ENCODE measurements around the gene RSU1. TPM values are rescaled to one million over a fixed set of nuclear protein-coding genes. Genes with fewer than 3 reads are reported as not detected.

RSU1 gene
- total and polyA plus RNA-seq, 2 donors (not counting 1 experiment from before 2014, with no cell fraction given): 46.9 to 252 TPM

GRCh38 chr10:16856092-16856491 is 38.9 kb upstream of the RSU1 start:
- no peak overlapping the region for H3K4me2 ChIP-seq (ENCODE audit: extremely low read depth, insufficient read depth, low read length)
- H3K36me3 ChIP-seq (ENCODE audit: control insufficient read depth, insufficient read depth, low read length): no peaks in the 10 kb centered on the region
- DNase-seq (ENCODE audit: low read depth in 2 of 2): peak in 1 of 2 donors; percentile 41
- no peaks in the 10 kb centered on the region for H3K4me1 ChIP-seq (ENCODE audit: control insufficient read depth, extremely low read depth, insufficient read depth, low read length)
- no peaks in the 10 kb centered on the region for H3K79me2 ChIP-seq (ENCODE audit: control insufficient read depth, insufficient read depth, low read length)
- no peak overlapping the region for H2AFZ ChIP-seq (ENCODE audit: low read length)
- H3K9ac ChIP-seq (ENCODE audit: insufficient read depth, low read length): no peak overlapping the region
- H3K9me3 ChIP-seq (ENCODE audit: control insufficient read depth, insufficient read depth, low read depth, low read length): no peaks in the 10 kb centered on the region
- no peak overlapping the region for H3K27ac ChIP-seq (ENCODE audit: insufficient read depth, low read length)
- TF ChIP-seq EZH2 (IDR thresholded peaks at IDR 0.05; ENCODE audit: low read length, missing control alignments): no peak
- TF ChIP-seq, protein P1, sequence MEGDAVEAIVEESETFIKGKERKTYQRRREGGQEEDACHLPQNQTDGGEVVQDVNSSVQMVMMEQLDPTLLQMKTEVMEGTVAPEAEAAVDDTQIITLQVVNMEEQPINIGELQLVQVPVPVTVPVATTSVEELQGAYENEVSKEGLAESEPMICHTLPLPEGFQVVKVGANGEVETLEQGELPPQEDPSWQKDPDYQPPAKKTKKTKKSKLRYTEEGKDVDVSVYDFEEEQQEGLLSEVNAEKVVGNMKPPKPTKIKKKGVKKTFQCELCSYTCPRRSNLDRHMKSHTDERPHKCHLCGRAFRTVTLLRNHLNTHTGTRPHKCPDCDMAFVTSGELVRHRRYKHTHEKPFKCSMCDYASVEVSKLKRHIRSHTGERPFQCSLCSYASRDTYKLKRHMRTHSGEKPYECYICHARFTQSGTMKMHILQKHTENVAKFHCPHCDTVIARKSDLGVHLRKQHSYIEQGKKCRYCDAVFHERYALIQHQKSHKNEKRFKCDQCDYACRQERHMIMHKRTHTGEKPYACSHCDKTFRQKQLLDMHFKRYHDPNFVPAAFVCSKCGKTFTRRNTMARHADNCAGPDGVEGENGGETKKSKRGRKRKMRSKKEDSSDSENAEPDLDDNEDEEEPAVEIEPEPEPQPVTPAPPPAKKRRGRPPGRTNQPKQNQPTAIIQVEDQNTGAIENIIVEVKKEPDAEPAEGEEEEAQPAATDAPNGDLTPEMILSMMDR (conservative IDR thresholded peaks at IDR 0.05 in 1 of 2, IDR thresholded peaks at IDR 0.05 in 1 of 2; ENCODE audit: low read depth in 1 of 2, low read length in 2 of 2): no peak
- no peak overlapping the region for H3K4me3 ChIP-seq (replicated peaks in 1 of 4; ENCODE audit: control extremely low read depth in 1 of 4, insufficient read depth in 1 of 4, low read depth in 3 of 4, low read length in 4 of 4)
- H4K20me1 ChIP-seq (ENCODE audit: control insufficient read depth, extremely low read depth, insufficient read depth, low read length): no peaks in the 10 kb centered on the region
- H3K27me3 ChIP-seq (ENCODE audit: control insufficient read depth, insufficient read depth, low read length): no peaks in the 10 kb centered on the region

- H3K36me3 ChIP-seq (ENCODE audit: control insufficient read depth, insufficient read depth, low read length): no peaks in the 10 kb centered on the region
- no peak overlapping the region for H3K27ac ChIP-seq (ENCODE audit: insufficient read depth, low read length)
- no peak overlapping the region for H2AFZ ChIP-seq (ENCODE audit: low read length)
- no peaks in the 10 kb centered on the region for H4K20me1 ChIP-seq (ENCODE audit: control insufficient read depth, extremely low read depth, insufficient read depth, low read length)
- no peak overlapping the region for H3K9ac ChIP-seq (ENCODE audit: insufficient read depth, low read length)
- H3K9me3 ChIP-seq (ENCODE audit: control insufficient read depth, insufficient read depth, low read depth, low read length): no peaks in the 10 kb centered on the region
- peak; percentile 46 to 61 for DNase-seq (ENCODE audit: low read depth in 2 of 2)
- H3K27me3 ChIP-seq (ENCODE audit: control insufficient read depth, insufficient read depth, low read length): no peaks in the 10 kb centered on the region
- no peak for TF ChIP-seq EZH2 (IDR thresholded peaks at IDR 0.05; ENCODE audit: low read length, missing control alignments)
- TF ChIP-seq, protein P1 (conservative IDR thresholded peaks at IDR 0.05 in 1 of 2, IDR thresholded peaks at IDR 0.05 in 1 of 2; ENCODE audit: low read depth in 1 of 2, low read length in 2 of 2): no peak
- no peaks in the 10 kb centered on the region for H3K79me2 ChIP-seq (ENCODE audit: control insufficient read depth, insufficient read depth, low read length)
- no peaks in the 10 kb centered on the region for H3K4me1 ChIP-seq (ENCODE audit: control insufficient read depth, extremely low read depth, insufficient read depth, low read length)
- no peak overlapping the region for H3K4me3 ChIP-seq (replicated peaks in 1 of 4; ENCODE audit: control extremely low read depth in 1 of 4, insufficient read depth in 1 of 4, low read depth in 3 of 4, low read length in 4 of 4)
- H3K4me2 ChIP-seq (ENCODE audit: extremely low read depth, insufficient read depth, low read length): no peak overlapping the region
These were observed 37.4 kb upstream of the RSU1 start for GRCh38 chr10:16854623-16855022.

DNA sequence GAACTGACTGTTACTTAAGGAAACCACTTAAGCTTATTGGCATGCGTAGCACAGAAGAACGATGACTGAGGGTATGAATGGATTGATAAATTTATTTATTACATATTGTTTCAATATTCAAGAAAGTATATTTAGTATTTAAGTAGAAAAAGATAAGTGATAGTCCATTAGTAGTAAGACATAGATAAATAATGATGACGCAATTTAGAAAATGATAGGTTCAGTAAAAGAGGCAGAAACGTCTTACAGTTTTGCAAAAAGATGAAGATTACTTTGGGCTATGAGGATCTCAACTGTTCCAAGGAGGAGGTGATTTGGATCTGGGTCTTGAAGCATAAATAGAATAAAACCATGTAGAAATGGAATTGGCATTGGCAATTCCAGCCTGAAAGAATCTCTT is 36.6 kb upstream of the RSU1 start:
- Histone ChIP-seq H3K36me3 (ENCODE audit: control insufficient read depth, insufficient read depth, low read length) (no peaks in the 10 kb centered on the region), H3K4me3 (replicated peaks in 1 of 4; ENCODE audit: control extremely low read depth in 1 of 4, insufficient read depth in 1 of 4, low read depth in 3 of 4, low read length in 4 of 4) (no peak overlapping the region), H3K9ac (ENCODE audit: insufficient read depth, low read length) (no peak overlapping the region), H4K20me1 (ENCODE audit: control insufficient read depth, extremely low read depth, insufficient read depth, low read length) (no peaks in the 10 kb centered on the region), H3K79me2 (ENCODE audit: control insufficient read depth, insufficient read depth, low read length) (no peaks in the 10 kb centered on the region), H3K4me2 (ENCODE audit: extremely low read depth, insufficient read depth, low read length) (no peak overlapping the region), H3K9me3 (ENCODE audit: control insufficient read depth, insufficient read depth, low read depth, low read length) (no peaks in the 10 kb centered on the region), H3K27ac (ENCODE audit: insufficient read depth, low read length) (no peak overlapping the region), H3K4me1 (ENCODE audit: control insufficient read depth, extremely low read depth, insufficient read depth, low read length) (no peaks in the 10 kb centered on the region), H2AFZ (ENCODE audit: low read length) (no peak overlapping the region), H3K27me3 (ENCODE audit: control insufficient read depth, insufficient read depth, low read length) (no peaks in the 10 kb centered on the region)
- no peak for DNase-seq (ENCODE audit: low read depth in 2 of 2)
- TF ChIP-seq, protein P1 (conservative IDR thresholded peaks at IDR 0.05 in 1 of 2, IDR thresholded peaks at IDR 0.05 in 1 of 2; ENCODE audit: low read depth in 1 of 2, low read length in 2 of 2): no peak
- no peak for TF ChIP-seq EZH2 (IDR thresholded peaks at IDR 0.05; ENCODE audit: low read length, missing control alignments)
